Left hindlimb (tissue), 1 donor: Measurements from ENCODE around the gene ADK.
"Not testable (repeated sequence)": the region's sequence is repeated elsewhere in the genome, so short reads cannot be mapped to it uniquely, and the experiment has no call there.

Experiments
- DNase-seq: peaks from one replicate; pipeline ENCODE4 v3.0.0-alpha.2; 2018

ADK gene

GRCh38 chr10:74306227-74306982 is 155.4 kb downstream of the ADK start:
- DNase-seq, result no peak

GRCh38 chr10:74307061-74307651 is 156.1 kb downstream of the ADK start:
- no peak for DNase-seq

DNA sequence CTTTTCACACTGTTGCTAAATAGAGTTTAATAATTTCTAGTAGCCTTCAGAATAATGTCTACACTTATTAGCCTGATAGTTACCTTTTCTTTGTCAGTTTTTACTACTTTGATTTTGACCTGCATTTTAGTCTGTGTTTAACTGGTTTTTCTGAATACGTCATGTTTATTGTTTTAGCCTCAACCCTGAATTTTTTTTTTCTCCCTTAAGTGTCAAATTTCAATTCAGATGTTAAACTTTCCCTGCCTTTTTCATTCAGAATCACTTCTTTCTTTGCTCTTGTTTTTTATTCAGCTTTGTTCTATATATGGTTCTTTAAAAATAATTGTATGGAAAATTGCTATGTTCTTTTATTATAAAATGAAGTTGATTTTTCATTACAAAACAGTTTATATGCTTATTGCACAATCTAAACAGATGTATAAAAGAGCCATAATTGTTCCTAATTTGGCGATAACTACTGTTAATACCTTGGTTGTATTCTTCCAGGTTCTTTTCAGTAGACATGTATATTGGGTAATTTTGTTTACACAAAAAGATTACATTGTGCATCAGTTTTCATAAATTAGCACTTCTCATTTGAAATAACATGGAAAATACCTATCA is 159.7 kb downstream of the ADK start:
- DNase-seq, result no peak

- no peak for DNase-seq
Measured at GRCh38 chr10:74314166-74314565, 163.1 kb downstream of the ADK start.

DNA sequence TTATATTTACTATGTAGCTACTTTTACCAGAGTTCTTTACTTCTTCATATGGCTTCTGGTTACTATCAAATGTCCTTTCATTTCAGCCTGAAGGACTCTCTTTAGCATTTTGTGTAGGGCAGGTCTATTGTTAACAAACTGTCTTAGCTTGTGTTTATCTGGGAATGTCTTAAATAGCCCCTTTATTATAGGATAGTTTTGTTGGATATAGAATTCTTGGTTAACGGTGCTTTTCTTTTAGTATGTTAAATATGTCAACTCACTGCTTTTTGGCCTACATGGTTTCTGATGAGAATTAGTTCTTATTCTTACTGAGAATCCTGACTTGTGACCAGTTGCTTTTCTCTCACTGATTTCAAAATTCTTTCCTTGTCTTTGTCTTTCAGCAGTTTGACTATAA is 169.0 kb downstream of the ADK start:
- DNase-seq, result no peak

GRCh38 chr10:74320717-74321116 is 169.7 kb downstream of the ADK start:
- DNase-seq, result no peak

DNA sequence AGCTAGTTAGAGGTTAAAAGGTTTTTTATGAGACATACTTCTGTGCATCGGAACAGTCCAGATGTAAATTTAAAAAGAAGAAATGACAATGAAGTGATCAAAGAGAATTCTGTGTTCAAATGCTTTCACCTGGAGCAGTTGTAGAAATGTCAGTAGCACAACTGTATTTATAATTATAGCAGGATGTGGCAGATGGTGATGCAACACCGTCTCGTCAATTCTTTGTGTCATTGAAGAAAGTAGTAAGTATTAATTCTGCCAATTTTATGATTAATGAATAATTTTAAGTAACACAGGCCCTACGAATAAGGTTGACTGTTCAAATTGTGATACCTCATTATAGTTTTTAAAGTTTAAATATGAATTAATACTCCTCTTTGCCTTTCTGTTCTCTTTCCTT is 171.1 kb downstream of the ADK start:
- no peak for DNase-seq

- DNase-seq, result no peak
Measured at GRCh38 chr10:74322565-74322964, 171.5 kb downstream of the ADK start.

- no peak for DNase-seq
Measured at GRCh38 chr10:74328388-74328787, 177.4 kb downstream of the ADK start.

GRCh38 chr10:74329873-74330272 is 178.9 kb downstream of the ADK start:
- DNase-seq, result no peak

GRCh38 chr10:74330646-74331045 is 179.6 kb downstream of the ADK start:
- DNase-seq, result no peak

DNA sequence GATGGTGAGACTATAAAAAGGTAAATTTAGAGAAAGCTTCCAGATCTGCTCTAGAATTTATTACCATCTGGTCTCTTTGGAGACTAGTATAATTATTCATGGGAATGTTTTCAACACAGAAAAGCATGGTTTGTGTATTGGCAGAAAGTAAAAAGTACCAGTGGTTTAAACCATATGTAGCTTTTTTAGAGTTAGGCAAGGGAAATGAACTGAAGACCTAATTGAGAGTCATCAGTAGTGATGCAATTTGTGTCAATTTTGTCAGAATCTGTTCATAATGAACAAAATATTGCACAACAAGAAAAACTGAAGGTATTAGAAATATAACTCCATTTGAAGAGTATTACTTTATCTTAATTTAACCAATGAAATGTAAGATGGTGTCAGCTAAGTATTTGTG is 181.4 kb downstream of the ADK start:
- no peak for DNase-seq

DNA sequence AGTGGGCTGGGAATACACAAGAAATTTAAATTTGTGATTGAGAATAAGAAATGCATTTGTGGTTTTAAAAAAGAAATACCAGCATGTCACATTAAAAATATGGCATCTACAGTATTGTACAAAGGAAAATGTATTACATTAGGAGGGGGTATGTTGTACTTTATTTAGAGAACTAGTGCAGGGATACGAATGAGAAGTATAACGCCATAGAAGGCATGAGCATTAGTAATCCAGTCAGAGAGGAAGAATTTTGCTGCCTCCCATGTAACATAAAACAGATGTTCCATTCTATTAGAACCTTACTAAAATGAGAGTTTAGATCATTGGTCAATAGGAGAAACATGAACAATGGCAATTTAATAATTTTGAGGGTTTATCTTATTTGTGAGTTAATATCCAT is 182.2 kb downstream of the ADK start:
- no peak for DNase-seq

GRCh38 chr10:74334221-74334620 is 183.2 kb downstream of the ADK start:
- DNase-seq, result no peak

GRCh38 chr10:74335501-74335900 is 184.5 kb downstream of the ADK start:
- DNase-seq, result no peak

DNA sequence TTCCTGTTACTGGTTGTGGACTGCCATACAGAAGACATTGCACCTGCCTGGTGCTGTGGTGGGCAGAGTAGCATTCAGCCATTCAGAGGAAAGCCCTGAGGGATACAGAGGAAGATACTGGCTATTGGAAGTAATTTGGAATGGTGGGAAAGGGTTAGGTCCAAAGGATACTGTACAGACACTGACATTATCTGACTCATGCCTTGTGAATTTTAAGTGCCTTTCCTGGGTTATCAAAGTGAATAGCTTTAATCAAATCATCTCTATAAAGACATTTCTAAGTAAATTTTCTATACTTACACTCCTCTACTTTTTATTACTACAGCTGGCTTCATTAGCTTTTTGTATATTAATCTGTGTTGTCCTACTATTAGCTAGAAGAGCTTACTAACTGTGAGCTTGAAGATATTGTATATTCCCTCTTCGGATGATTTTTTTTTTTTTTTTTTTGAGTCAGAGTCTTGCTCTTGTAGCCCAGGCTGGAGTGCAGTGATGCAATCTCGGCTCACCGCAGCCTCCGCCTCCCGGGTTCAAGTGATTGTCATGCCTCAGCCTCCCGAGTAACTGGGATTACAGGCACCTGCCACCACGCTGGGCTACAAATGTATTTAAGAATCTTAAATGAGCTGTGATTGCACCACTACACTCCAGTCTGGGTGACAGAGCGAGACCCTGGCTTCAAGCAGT is 186.5 kb downstream of the ADK start:
- no peak for DNase-seq

GRCh38 chr10:74342991-74343390 is 192.0 kb downstream of the ADK start:
- no peak for DNase-seq

DNA sequence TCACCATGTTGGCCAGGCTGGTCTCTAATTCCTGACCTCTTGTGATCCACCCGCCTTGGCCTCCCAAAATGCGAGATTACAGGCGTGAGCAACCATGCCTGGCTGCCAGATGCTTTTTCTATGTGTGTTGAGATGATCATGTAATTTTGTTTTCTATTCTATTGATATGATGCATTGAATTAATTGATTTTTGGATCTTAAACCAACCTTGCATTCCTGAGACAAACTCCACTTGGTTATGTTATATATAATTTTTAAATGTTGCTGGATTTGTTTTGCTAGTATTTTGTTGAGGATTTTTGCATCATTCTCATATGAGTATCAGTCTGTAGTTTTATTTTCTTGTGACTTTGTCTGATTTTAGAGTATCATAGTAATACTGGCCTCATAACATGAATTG is 192.8 kb downstream of the ADK start:
- no peak for DNase-seq

DNA sequence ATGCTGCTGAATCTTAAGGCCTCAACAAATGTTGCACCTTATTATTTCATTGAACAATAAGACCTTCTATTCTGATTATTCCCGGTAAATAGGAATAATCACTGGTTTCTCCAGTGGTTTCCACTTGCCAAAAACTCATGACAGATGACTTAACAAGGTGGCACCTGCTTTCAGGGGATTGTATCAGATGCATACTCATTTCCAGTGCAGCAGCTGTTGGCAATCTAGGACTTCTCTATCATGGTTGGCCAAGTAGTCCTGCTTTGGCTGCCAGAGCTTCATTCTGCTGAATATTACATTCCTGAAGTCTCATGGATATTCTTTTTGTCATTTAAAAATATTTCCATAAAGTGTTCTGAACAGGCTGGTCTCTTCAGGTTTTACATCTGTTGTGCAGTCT is 193.3 kb downstream of the ADK start:
- DNase-seq, result no peak

DNA sequence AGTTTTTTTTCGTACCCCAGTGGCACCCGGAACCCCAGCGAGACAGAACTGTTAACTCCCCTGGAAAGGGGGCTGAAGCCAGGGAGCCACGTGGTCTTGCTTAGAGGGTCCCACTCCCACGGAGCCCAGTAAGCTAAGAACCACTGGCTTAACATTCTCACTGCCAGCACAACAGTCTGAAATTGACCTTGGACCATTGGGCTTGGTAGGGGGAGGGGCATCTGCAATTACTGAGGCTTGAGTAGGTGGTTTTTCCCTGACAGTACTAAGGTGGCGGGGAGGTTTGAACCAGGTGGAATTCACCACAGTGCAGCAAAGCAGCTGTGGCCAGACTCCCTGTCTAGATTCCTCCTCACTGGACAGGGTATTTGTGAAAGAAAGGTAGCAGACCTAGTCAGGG is 196.5 kb downstream of the ADK start:
- DNase-seq, result no peak

GRCh38 chr10:74353021-74353420 is 202.0 kb downstream of the ADK start:
- not testable (repeated sequence) for DNase-seq

DNA sequence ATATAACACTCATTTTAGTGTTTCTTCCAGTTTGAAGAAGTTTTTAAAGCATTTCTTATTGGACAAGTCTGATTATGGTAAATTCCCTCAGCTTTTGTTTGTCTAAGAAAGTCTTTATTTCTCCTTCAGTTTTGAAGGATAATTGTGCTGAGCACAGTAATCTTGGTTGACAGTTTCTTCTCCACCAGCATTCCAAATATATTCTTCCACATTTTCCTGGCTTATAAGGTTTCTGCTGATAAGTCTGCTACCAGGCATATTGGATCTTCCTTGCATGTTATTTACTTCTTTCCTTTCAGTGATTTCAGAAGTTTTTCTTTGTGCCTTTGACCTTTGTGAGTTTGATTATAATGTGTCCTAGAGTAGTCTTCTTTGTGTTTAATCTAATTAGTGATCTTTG is 210.7 kb downstream of the ADK start:
- no peak for DNase-seq

DNA sequence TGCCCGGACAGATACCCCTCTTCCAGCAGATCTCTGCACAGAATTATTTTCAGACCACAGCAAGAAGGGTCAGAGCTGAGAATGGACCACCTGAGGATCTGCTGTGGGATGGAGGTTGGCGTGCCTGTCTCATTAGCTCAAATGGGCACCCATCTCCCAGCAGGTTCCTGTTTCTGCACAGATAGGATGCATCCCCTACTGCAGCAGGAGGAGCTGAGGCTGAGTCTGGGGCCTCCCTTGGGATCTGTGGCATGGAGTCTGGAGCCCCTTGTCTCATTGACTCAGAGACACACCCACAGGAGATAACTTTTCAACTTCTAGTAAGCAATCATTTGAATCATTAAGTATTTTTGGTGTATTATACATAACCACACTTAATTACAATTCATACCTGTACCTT is 212.7 kb downstream of the ADK start:
- DNase-seq, result no peak

- no peak for DNase-seq
Measured at GRCh38 chr10:74365109-74365508, 214.1 kb downstream of the ADK start.
